ENCODE results near the gene SDCCAG8. TPM values are rescaled to one million over a fixed set of nuclear protein-coding genes. Genes with fewer than 3 reads are reported as not detected.

SDCCAG8 gene
- total RNA-seq, 2 donors from 2014 or later = 25.7 to 36.9 TPM

DNA sequence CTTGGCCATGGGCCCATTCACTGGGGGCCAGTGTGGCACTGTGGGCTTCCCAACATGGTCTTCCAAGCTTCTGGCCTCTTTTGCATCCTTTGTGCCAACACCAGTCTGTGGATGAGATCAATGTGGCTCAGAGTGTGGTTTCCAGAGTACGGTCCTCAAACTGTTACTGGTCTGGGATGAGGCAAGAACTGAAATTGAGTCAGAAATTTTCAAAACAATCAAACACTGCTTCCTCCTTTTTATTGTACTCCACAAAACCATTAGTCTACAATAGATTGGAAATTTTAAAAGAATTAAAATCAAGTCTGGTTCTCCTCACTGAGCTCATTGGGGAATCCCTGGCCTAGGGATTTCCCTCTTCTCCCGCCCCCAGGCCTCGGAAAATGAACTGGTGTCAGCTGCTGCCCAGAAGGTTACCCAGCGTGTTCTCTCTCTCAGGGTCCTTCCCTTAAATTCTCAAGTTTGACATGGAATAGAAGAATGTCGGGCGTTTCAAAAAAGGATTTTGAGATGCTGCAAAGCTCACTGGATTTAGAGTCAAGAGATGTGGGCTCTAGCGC is 222.0 kb downstream of the SDCCAG8 start:
- H3K4me1 Mint-ChIP-seq = peaks cover 19% of the 10 kb centered on the region
- H3K27me3 Mint-ChIP-seq = no peaks in the 10 kb centered on the region
- peaks cover 9% of the 10 kb centered on the region for H3K36me3 Mint-ChIP-seq (ENCODE audit: low read depth)
- H3K9me3 ChIP-seq (ENCODE audit: control insufficient read depth, low read length, poor library complexity, severe bottlenecking) = no peaks in the 10 kb centered on the region
- H3K4me3 Mint-ChIP-seq = no peak overlapping the region
- DNase-seq (no peak), ATAC-seq (no peak)
- H3K27ac Mint-ChIP-seq = no peak overlapping the region

DNA sequence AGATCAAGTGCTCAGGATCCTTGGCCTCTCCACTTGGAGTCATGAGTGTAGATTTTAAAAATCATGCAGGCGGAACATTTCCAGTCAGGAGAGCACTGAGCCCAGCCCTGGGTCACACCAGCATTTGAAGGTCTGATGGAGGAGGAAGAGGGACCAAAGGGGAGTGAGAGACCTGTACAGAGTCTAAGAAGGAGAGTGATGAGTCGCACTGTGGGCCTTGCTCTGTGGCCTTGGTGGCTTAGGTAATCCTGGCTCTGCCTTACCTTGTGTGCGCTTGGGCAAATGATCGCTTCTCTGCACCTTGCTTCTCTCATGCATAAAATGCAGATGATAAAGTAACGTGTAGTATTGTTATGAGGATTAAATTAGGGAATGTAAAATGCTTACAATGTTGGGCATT is 225.3 kb downstream of the SDCCAG8 start:
- Mint-ChIP-seq H3K4me1 (peaks cover 23% of the 10 kb centered on the region), H3K36me3 (ENCODE audit: low read depth) (peaks cover 5% of the 10 kb centered on the region), H3K27ac (peak overlapping the region; percentile 69), H3K27me3 (no peaks in the 10 kb centered on the region), H3K4me3 (no peak overlapping the region)
- ATAC-seq (no peak), DNase-seq (no peak)
- H3K9me3 ChIP-seq (ENCODE audit: control insufficient read depth, low read length, poor library complexity, severe bottlenecking) = no peaks in the 10 kb centered on the region

DNA sequence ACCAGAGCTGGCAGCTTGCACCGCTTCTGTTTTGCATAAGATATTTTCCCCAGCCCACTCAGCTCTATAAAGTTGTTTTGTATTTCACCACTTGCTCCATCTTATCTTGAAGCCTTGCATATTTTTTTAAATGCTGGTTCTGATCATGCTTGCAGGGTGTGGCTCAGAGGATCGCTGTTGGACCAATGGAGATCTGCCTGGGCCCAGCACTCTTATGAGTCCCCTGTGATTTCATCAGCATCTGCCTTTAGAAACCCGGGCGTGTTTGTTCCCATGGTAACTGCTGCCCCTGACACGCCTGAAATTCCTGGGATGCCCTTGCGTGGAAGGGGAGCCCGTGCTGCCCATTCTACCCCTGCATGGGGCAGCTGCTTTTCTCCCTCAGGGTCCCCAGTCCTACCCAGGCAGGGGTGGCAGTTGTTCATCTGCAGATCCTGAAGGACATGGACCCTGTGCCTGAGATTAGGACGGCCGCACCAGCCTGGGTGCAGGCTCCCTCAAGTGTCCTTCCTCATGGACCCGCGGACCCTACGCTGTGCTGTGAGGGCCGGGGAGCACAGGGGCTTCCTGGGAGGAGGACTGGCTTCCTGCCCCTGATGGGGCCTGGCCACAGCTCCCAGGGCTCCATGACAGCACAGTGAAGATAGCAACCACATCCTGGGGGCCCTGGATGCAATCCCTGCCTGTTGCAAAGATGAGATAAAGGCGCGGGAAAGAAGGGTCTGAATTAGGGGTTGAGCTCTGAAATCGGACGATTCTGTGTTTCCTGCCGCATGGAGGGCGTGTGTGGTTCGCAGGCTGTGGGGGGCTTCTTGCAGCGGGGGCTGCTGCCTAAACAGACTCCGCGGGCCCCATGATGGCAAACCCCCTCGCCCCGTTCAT is 226.5 kb downstream of the SDCCAG8 start:
- ATAC-seq (peak; percentile 18), DNase-seq (no peak)
- H3K4me3 Mint-ChIP-seq = peak overlapping the region; percentile 87
- H3K9me3 ChIP-seq (ENCODE audit: control insufficient read depth, low read length, poor library complexity, severe bottlenecking) = no peaks in the 10 kb centered on the region
- H3K36me3 Mint-ChIP-seq (ENCODE audit: low read depth) = peaks cover 5% of the 10 kb centered on the region
- H3K4me1 Mint-ChIP-seq = peaks cover 23% of the 10 kb centered on the region
- H3K27ac Mint-ChIP-seq = peak overlapping the region; percentile 84
- H3K27me3 Mint-ChIP-seq = no peaks in the 10 kb centered on the region

DNA sequence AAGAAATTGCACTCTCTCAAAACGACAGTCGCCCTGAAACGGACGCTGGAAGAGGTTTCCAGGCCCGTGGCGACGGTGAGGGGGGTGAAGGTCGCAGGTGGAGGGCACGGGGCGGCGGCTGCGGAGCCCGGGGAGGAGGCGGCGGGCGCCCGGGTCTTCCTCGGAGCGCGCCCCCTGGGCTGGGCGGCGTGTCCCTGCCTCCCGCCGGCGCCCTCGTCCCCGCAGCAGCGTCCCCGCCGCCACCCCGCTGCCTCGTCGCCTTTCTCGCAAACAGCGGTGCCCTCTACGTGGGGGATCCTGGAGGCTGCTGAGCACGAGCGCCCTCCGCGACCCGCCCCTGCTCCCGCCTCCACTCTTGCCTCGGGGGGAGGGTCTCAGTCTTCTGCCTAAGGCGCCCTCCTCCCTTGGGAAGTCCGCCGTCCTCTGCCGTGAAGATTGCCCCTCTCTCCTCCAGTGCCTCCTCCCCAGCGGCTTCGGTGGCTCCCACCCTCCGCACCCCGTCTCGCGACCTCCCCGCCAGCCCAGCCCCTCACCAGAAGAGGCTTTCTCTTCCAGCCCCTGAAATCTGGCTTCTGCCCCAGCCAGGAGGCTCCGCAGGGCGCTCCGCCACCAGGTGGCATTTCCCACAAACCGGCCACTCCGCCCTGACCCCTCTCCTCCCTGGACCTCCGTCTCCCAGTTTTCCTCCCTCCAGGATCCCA is 227.4 kb downstream of the SDCCAG8 start:
- peaks cover 5% of the 10 kb centered on the region for H3K36me3 Mint-ChIP-seq (ENCODE audit: low read depth)
- H3K9me3 ChIP-seq (ENCODE audit: control insufficient read depth, low read length, poor library complexity, severe bottlenecking) = no peaks in the 10 kb centered on the region
- no peak for DNase-seq
- no peaks in the 10 kb centered on the region for H3K27me3 Mint-ChIP-seq
- peak overlapping the region; percentile 84 for H3K27ac Mint-ChIP-seq
- H3K4me1 Mint-ChIP-seq = peaks cover 23% of the 10 kb centered on the region
- H3K4me3 Mint-ChIP-seq = peak overlapping the region; percentile 87
- peak; percentile 54 for ATAC-seq

DNA sequence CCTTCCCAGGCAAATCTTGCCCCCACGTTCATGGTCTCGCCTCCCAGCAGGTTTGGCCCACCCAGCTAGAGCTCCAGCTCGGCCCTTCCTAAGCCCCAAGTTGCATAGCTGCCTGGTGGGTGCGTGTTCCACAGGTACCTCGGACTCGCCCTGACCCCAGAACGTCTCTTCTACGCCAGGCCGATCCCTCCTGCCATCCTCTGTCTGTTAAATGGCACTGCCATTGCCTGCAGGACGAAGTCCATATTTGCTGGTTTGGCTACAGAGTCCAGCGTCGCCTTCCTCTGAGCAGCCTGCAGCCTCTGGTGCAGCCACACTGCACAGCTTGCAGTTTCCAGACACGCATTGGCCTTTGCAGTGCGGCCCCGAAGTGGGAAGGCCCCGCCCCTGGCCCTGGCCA is 228.1 kb downstream of the SDCCAG8 start:
- ATAC-seq (no peak), DNase-seq (no peak)
- H3K9me3 ChIP-seq (ENCODE audit: control insufficient read depth, low read length, poor library complexity, severe bottlenecking) = no peaks in the 10 kb centered on the region
- Mint-ChIP-seq H3K27me3 (no peaks in the 10 kb centered on the region), H3K4me1 (peaks cover 23% of the 10 kb centered on the region), H3K27ac (peak overlapping the region; percentile 84), H3K4me3 (peak overlapping the region; percentile 87), H3K36me3 (ENCODE audit: low read depth) (peaks cover 5% of the 10 kb centered on the region)

GRCh38 chr1:243487036-243487648 is 231.3 kb downstream of the SDCCAG8 start:
- DNase-seq (no peak), ATAC-seq (no peak)
- Mint-ChIP-seq H3K27ac (peak overlapping the region; percentile 32), H3K27me3 (no peaks in the 10 kb centered on the region), H3K4me3 (peak overlapping the region; percentile 49), H3K4me1 (peaks cover 13% of the 10 kb centered on the region), H3K36me3 (ENCODE audit: low read depth) (no peaks in the 10 kb centered on the region)
- no peaks in the 10 kb centered on the region for H3K9me3 ChIP-seq (ENCODE audit: control insufficient read depth, low read length, poor library complexity, severe bottlenecking)

DNA sequence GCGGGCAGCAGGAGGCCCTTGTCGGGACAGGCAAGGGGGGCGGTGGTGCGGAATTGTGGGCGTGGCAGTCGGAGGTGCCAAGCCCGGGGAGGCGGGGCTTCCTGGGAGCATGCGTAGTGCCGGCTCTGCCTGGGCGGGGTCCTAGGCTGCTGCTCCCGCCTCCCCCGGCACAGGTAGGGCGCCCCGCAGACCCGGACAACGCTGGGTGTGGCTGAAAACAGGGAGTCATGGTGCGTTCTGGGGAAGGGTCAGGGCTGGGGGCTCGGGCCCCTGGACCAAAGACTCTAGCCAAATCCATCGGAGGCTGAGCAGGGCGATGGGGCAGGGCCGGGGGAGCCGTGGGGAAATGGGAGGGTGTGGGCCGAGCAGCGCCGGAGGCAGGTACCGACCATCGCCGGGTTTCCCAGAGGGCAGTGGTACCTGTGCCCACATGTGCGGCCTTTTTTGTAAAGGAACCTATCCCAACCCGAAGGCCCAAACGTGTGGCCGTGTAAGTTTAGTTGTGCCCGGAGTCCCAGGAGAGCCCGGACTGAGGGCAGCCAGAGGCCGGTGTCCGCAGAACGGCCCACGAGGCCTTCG is 231.9 kb downstream of the SDCCAG8 start:
- no peaks in the 10 kb centered on the region for H3K36me3 Mint-ChIP-seq (ENCODE audit: low read depth)
- H3K27ac Mint-ChIP-seq = peak overlapping the region; percentile 32
- H3K27me3 Mint-ChIP-seq = no peaks in the 10 kb centered on the region
- no peaks in the 10 kb centered on the region for H3K9me3 ChIP-seq (ENCODE audit: control insufficient read depth, low read length, poor library complexity, severe bottlenecking)
- DNase-seq (no peak), ATAC-seq (no peak)
- H3K4me1 Mint-ChIP-seq = peaks cover 10% of the 10 kb centered on the region
- peak overlapping the region; percentile 49 for H3K4me3 Mint-ChIP-seq

GRCh38 chr1:243488459-243489157 is 232.8 kb downstream of the SDCCAG8 start:
- peak overlapping the region; percentile 52 for H3K4me3 Mint-ChIP-seq
- no peaks in the 10 kb centered on the region for H3K9me3 ChIP-seq (ENCODE audit: control insufficient read depth, low read length, poor library complexity, severe bottlenecking)
- DNase-seq (no peak), ATAC-seq (no peak)
- no peaks in the 10 kb centered on the region for H3K36me3 Mint-ChIP-seq (ENCODE audit: low read depth)
- peaks cover 7% of the 10 kb centered on the region for H3K4me1 Mint-ChIP-seq
- no peaks in the 10 kb centered on the region for H3K27me3 Mint-ChIP-seq
- H3K27ac Mint-ChIP-seq = no peak overlapping the region

DNA sequence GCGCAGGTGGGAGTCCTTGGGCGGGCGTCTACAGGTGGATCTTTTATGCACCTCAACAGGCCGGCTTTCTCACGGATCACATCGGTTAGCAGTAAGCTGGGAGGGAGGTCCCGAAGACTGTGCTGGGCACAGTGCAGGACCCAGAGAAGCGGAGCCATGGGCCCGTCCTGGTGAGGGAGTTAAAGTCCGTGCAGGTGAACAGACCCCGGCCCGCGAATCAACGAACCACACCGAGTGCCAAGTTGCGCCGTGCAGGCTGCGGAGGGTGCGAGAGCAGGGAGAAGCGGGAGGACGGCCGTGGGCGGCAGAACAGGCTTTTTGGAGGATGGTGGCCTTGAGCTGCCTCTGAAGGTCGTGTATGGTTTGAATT is 233.3 kb downstream of the SDCCAG8 start:
- Mint-ChIP-seq H3K4me3 (peak overlapping the region; percentile 28), H3K27me3 (no peaks in the 10 kb centered on the region), H3K4me1 (peaks cover 4% of the 10 kb centered on the region), H3K27ac (no peak overlapping the region), H3K36me3 (ENCODE audit: low read depth) (no peaks in the 10 kb centered on the region)
- no peaks in the 10 kb centered on the region for H3K9me3 ChIP-seq (ENCODE audit: control insufficient read depth, low read length, poor library complexity, severe bottlenecking)
- DNase-seq = no peak
- no peak for ATAC-seq

DNA sequence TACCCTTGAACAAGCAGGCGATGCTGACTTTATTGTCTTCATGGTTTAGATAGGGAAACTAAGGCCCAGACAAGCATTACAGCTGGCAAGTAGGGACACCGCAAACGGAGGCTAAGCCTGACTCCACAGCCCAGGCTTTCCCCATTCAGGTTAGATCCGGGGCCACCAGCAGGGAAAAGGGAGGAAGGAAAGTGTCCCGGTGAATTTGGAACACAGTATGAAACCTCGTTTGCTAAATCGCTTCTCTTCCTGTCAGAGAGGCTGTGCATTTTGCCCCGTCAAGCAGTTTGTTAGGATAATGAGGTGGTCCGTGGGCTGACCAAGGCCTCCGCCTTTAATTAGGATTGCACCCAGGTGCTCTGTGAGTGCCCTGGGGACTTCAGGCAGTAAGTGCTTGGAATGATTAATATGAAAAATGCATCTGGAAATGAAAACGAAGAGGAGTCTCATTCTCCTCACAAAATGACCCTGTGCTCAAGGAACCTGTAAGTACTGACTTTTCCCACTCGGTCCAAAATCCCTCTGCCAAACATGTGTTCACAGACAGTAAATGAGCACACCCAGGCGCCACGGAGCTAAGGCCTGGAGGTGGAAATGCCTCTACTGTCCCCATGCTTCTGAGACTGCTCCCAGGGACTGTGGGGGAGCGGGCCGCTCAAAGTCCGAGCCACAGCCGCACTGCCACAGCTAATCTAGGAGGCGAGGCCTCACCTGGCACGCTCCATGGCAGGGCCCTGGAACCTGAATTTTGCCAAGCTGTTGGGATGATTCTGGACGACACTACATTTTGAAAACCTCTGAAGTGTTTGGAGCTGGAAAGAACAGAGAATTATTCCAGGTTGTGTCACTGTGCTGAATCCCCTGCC is 234.1 kb downstream of the SDCCAG8 start:
- H3K9me3 ChIP-seq (ENCODE audit: control insufficient read depth, low read length, poor library complexity, severe bottlenecking) = no peaks in the 10 kb centered on the region
- peak overlapping the region; percentile 21 for H3K4me3 Mint-ChIP-seq
- DNase-seq = no peak
- H3K27ac Mint-ChIP-seq = no peak overlapping the region
- H3K36me3 Mint-ChIP-seq (ENCODE audit: low read depth) = no peaks in the 10 kb centered on the region
- no peaks in the 10 kb centered on the region for H3K27me3 Mint-ChIP-seq
- ATAC-seq = no peak
- H3K4me1 Mint-ChIP-seq = peaks cover 4% of the 10 kb centered on the region

- no peaks in the 10 kb centered on the region for H3K36me3 Mint-ChIP-seq (ENCODE audit: low read depth)
- H3K4me3 Mint-ChIP-seq = no peak overlapping the region
- peak overlapping the region; percentile 34 for H3K27ac Mint-ChIP-seq
- no peaks in the 10 kb centered on the region for H3K27me3 Mint-ChIP-seq
- peaks cover 5% of the 10 kb centered on the region for H3K4me1 Mint-ChIP-seq
- ATAC-seq = no peak
- no peaks in the 10 kb centered on the region for H3K9me3 ChIP-seq (ENCODE audit: control insufficient read depth, low read length, poor library complexity, severe bottlenecking)
- DNase-seq = no peak
Observed at GRCh38 chr1:243490748-243491686, 235.2 kb downstream of the SDCCAG8 start.

All from T-helper 17 cell (primary cell).